Hippocampal formation (tissue), 2 donors: ENCODE data around the gene TEX14.
"Not testable (repeated sequence)": the region's sequence is repeated elsewhere in the genome, so short reads cannot be mapped to it uniquely, and the experiment has no call there.

Experiments used
- DNase-seq, 2 donors: peaks; one replicate each; lab custom pipeline; 2025; lab: John Stamatoyannopoulos, UW

The TEX14 gene

DNA sequence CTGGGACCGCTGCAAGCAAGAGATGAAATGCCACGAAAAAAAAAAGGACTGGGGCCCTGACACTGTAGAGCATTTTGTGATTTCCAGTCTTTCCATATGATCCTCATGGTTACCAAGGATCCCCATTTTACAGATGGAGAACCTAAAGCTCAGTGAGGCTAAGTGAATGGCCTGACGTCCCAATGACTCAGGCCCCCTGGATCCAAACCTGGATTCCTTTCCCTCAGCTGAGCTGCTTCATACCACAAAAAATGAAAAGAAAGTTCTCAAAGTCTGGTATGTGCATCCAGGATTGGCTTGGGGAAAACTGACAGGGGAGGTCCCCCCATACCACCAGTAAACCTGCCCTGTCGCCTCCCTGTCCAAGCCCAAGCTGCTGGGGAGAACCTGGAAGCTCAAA, 80.5 kb downstream of the TEX14 start:
- no peak for DNase-seq

DNA sequence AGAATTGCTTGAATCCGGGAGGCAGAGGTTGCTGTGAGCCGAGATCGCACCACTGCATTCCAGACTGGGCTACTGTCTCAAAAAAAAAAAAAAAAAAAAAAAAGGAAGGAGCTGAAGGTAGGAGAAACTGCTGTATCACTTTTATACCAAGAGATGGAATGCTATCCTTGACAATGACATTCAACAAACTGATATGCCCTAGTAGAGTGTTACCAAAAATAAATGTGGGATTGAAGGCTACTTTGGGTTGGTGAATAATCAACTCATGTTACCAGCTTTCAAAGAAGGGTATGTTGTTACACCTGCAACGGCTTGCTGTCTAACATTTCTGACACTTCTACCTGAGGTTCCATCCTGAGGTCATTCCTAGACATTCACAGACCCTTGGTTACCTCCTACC, 84.9 kb downstream of the TEX14 start:
- no peak for DNase-seq

DNA sequence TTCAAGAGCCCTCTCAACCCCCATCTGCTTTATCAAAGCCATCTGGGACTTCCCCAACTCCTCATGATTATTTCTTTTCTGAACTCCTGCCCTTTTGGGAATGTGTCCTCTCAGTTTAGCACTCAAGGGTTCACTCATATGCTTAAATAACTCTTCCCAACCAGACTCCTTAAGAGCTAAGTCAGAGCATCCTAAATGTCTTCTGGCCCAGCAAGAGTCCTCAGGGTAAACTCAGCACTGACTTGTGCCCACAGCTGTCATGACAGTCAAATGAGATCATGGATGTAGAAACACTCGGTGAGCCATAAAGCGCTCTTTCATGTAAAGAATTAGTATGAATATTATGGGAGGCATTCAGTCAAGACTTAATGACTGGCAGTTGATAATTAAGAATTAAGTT, 85.9 kb downstream of the TEX14 start:
- DNase-seq: no peak

DNA sequence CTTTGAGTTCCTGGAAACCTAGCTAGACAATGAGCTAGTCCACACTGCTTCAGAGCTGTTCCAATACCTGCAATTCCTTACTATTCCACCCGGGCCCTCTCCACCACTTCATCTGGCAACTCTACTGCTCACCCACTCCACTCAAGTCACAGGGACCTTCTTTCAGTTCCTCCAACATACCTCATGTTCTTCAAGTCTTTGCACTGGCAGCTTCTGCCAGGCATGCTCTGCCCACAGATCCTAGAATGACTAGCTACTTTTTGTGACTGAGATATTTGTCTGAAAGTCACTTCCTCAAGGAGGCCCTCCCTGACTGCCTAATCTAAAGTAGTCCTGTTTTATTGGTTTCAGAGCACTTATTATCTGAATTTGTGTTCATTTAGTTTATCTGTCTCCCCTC, 86.4 kb downstream of the TEX14 start:
- DNase-seq: no peak

DNA sequence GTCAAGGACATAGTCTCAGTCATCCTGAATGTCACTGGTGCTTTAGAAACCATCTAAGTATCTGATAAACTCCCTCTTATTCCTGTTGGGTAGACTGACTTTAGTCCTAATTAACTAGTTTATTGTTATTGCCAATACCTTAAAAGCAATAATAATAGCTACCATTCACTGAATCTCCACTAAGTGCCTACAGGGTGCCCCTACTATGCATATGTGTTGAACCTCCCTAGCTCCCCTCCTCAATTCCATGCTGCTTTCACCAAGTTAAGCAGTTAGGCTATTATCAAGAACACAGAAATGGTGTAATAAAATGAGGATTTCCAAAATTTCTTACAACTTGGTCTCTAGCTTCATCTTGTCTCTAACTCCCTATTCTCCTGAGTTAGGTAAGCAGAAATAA, 89.9 kb downstream of the TEX14 start:
- no peak for DNase-seq

DNA sequence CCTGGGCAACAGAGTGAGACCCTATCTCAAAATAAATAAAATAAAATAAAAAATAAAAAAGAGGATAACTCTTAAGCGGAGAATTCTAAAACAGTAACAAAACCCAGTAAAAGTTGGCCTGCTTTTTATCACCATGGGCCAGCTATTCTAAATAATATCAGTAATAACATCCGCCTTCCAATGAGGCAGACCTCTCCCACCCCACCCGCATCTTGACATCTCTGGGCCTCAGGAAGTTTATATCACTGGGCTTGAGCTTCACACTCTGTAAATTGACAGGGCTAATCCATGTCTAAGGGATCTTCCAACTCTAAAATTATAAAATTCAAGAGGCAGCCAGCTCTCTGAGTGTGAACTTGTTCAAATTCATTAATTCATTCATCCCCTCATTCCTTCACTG, 94.5 kb downstream of the TEX14 start:
- no peak for DNase-seq

DNA sequence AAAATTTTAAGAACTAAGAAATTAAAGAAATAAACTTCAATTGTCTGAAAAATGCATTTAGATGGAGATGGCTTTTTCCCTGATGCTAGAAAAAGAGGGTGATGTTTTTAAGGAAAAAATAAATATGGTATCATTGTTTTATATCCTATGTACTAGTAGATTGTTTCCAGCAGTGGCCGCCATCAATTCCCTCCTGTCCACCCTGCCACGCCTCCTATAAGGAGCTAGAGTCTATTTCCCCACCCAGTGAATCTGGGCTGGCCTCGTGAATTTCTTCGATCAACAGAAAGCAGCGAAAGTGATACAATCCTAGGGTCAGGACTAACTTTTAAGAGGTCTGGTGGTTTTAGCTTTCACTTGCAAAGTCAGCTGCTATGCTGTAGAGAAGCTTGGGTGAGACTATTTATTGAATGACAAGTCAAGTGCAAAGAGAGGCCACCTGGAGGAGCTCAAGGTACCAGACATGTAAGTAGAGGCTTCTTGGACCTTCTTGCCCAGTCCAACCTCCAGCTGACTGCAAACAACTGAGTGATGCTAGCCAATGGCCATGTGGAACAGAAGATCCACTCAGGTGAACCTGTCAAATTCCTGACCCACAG, 96.6 kb downstream of the TEX14 start:
- no peak for DNase-seq

DNA sequence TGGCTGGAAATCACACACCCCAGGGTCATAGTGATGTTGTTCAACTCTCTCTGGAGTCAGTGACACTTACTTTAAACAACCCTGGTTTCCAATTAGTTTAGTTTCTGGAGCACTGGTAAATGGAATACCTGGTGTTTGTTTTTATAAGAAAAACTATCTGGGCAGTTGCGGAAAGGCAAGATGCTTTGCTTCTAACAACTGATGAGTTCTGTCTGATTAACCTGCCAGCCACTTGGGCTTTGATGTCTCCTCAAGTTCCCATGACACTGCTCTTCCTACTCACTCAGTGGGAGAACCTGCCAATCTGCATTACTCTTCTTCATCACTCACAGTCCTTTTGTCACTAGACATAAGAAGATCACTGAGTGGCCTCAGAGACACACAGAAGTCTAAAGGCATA, 98.7 kb downstream of the TEX14 start:
- no peak for DNase-seq

DNA sequence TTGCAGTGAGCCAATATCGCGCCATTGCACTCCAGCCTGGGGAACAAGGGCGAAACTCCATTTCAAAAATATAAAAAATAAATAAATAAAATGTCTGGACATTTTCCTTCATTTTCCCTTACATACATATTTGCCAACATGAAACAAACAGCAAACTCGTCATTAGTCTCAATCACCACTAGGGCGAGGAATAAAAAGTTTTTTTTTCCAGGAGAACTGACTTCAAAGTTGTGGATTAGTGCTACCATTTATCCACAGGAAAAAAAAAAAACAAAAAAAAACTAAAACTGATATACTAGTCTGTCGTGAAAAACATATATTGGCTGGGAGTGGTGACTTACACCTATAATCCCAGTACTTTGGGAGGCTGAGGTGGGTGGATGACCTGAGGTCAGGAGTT, 100.4 kb downstream of the TEX14 start:
- no peak for DNase-seq

DNA sequence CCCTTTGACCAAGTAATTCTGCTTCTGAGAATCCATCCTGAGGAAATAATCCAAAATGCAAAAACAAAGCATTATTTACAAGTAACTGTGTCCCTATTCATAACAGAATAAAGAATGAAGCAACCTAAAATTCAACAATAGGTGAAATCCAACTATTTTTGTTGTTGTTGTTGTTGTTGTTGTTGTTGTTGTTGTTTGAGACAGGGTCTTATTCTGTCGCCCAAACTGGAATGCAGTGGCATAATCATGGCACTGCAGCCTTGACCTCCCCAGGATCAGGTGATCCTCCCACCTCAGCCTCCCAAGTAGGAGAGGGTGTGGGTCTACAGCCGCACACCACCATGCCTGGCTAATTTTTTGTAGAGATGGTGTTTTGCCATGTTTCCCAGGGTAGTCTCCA, 101.5 kb downstream of the TEX14 start:
- no peak for DNase-seq

DNA sequence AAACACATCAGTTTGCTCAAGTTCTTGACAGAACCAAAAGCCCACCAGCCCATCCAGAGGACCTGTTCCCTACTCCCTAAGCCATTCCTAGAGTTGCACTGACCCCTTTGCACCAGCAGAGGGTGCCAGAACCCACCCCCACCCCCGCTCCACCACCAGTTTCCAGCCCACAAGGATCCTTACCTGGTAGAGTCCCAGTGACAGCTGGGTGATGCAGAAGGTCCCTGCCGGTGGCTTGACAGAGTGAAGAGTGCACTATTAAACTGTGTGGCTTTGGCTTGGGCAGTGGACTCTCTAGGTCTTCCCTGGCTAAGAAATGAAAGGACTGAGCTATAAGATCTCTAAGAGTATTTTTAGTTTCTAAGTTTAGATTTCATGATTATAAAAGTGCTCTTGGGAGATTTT, 104.1 kb downstream of the TEX14 start:
- peak; percentile 24 to 52 for DNase-seq

DNA sequence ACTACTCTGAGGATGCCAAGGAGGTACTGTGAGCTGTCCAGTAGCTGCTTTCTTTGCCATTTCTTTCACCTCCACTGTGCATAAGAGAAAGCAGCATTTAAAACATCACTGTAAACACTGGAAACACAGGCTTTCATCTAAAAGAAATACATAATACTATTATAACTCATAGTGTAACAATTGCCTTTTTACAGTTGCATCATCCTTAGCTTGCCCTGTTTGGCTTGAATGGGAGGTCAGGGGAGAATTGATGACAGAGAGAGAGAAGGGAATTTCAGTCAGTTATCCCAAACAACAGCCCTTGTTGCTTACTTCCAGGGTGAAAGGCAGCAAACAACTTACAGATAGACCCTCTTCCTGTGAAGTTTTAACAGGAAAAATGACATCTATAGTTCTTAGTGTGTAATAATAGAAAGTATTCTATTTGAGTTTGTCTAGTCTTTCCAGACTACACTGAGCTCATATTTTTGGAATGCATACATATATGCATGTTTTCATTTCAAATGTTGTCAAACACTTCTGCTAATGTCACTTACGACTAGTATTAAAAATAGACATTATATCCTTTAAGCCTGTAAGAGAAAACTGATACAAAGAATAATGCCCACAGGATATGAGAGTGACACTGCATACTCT, 105.7 kb downstream of the TEX14 start:
- DNase-seq: no peak

DNA sequence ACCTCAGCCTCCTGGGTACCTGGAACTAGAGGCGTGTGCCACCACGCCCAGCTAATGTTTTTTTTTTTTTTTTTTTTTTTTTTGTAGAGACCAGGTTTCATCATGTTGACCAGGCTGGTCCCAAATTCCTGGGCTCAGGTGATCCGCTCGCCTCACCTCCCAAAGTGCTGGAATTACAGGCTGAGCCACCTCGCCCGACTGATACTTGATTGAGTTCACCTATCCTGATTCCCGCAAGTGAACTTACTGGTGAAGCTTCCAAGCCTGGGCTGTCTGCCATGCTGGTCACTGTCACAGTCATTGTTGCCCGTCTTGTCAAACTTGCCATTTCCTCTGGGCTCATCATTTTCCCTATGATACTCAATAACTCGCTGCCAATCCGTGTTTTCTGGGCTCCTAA, 106.3 kb downstream of the TEX14 start:
- no peak for DNase-seq

DNA sequence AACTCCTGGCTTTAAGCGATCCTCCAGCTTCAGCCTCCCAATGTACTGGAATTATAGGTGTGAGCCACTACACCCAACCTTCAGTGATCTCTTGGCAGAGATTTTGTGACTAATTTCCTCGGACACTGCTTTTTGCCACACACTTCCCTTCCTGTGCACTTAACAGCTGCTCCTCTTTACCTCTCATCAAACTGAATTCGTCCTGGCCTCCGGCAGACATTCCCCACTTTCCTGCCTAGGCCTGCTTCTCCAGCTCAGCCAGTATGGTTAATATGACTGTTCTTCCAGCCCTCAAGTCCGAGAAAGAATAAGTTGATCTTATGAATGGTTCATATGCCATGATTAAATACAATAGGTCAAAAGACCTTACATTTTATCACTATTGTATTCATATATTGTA, 108.4 kb downstream of the TEX14 start:
- no peak for DNase-seq

DNA sequence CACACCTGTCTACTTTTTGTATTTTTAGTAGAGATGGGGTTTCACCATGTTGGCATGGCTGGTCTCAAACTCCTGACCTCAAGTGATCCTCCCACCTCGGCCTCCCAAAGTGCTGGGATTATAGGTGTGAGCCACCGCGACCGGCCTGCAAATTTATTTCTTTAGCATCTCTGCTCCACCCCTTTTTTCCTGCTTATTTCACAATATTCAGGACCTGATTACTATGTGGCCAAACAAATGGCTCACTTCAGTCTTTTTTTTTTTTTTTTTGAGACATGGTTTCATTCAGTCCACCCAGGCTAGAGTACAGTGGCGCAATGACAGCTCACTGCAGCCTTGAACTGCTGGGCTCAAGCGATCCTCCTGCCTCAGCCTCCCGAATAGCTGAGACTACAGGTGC, 109.1 kb downstream of the TEX14 start:
- not testable (repeated sequence) for DNase-seq

DNA sequence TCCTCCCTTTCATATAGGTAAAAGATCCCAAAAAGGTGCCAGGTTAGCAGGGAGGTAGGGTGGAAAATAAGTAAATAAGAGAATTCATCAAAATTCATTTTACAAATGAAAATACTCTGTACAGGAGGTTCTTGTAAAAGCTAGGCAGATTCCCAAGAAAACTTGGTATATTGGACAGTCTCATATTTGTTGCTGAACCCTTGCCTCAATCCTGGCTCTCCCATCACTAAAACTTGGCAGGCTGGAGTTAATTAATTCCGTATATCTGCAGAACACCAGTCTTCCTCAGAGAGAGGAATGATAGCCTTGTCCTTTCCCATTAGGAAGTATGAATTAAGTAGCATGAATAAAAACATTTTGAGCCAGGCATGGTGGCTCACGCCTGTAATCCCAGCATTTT, 111.2 kb downstream of the TEX14 start:
- DNase-seq: no peak

DNA sequence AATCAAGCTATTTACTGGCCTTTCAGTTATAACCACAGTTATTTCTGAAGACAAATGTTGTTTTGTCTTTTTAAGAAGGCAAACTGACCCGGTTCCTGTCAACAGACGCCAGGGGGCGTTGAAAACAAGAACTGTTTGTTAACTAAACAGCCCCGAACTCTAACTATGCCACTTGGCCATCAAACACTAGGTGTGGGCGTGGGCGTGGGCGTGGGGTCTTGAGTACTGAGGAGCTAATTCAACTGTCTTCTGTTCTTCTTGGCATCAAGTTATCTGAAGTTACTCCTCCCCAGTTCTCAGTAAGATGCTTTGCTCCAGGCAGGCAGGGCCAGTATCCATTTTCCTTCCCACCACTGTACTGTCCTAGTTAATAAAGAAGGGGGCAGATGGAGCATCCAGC, 114.1 kb downstream of the TEX14 start:
- peak; percentile 60 to 95 for DNase-seq

DNA sequence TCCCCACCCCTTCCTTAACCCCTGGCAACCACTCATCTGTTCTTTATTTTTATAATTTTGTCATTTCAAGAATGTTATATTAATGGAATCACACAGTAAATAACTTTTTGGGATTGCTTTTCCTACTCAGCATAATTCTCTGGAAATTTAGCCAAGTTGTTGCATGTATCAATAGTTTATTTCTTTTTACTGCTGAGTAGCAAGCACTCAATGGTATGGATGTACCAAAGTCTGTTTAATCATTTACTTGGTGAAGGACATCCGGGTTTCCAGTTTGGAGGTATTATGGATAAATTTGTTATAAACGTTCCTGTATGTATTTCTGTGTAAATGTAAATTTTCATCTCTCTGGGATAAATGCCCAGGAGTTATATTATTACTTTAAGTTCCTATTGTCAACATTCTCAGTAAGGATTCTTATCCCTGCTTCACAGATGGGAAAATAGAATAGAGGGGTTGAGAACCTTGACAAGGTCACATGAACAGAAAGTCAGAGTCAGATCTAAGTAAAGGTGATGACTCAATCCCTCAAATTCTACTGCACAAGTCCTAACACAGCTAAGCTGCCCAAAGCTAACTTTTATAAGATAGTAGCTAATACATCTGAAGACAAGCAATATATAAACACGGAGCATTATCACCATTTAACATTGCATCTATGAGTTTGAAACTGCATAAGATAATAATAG, 115.0 kb downstream of the TEX14 start:
- no peak for DNase-seq

DNA sequence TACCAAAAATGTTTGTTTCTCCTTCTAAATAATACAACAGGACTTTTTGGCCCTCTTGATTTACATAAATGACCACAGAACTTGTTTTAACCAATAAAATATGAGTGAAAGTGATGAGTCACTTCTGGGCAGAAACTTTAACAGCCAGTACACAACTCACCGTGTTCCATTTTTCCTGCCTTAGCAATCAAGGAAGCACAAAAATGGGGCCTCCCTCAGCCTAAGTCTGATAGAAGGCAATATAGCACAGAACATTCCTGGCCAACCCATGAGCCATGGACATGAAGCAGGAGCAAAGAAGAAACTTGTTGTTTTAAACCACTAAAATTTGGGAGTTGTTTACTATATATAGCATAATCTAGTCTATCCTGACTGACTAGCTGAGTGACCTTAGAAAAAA, 116.3 kb downstream of the TEX14 start:
- no peak for DNase-seq

DNA sequence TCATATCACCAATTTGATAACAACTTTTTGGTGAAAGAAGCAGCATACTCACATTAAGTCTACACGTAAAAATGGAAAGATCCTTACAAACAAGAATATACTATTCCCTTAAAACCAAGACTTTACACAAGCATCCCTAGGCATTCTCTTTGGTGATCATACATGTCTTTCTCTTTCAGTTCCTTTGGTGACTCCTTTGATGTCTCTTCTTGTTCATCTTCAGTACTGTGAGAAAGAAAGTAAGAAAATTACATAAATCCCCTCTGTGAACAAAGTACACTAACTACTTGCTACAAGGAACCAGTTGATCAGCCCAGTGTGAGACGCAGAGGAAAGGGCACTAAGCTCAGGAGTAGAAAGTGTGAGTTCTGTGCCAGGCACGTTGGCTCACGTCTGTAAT, 117.8 kb downstream of the TEX14 start:
- DNase-seq: no peak

DNA sequence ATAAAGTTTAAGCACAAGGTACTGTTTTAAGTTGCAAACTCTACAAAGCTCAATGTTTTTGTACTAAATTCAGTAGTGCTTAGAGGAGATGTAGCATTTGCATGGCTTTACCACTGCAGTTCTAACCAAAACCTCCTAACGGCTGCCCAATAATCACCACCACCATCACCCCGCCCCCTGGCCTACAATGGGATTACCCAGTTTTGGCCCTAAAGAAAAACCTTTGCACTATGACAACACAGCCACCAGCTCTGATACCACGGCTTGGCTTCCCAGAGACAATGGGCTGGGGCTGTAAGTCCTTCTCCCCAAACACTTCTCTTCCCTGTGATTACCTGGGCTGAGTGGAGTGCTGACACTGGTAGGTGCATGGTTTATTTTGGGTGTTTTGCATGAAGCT, 119.0 kb downstream of the TEX14 start:
- no peak for DNase-seq

DNA sequence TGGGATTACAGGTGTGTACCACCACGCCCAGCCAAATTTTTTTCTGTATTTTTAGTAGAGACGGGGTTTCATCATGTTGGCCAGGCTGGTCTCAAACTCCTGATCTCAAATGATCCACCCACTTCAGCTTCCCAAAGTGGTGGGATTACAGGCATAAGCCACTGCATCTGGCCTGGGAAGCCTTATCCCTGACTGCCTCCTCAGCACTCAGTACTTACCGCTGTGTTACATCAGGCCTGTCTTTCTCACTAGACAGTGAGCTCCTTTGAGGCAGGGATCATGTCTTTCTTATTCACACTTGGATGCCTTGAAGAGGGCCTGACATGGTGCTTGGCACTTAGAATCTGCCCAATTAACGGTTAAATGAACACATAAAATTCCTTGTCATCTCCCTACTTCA, 121.1 kb downstream of the TEX14 start:
- DNase-seq: no peak

DNA sequence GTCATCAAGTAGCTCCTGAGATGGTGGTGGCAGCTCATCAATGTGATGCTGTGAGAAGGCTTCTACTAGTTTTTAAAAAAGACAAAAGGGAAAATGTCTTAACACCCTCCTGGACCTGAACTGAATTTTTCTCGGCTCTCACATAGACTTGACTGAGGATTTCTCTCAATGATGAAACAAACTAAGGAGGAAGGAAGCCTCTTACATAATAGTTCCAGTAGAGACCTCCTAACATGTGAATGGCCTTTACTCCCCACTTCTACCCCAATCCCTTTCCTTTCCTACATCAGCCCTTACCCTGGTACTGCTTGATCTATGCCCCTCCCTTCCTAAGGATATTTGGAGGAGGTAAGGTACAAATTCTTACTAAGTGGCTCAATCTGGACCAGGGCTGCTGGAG, 122.6 kb downstream of the TEX14 start:
- no peak for DNase-seq
